Endothelial cell (in vitro differentiated cells): ENCODE results near the gene IL23A. TPM values are rescaled to one million over a fixed set of nuclear protein-coding genes. Genes with fewer than 3 reads are reported as not detected.

ENCODE experiments used
- DNase-seq: peaks from one replicate; pipeline ENCODE4 v3.0.0; 2021; ENCODE audit warnings: low spot score
- H3K27ac Mint-ChIP-seq: one replicate; pipeline ENCODE4 v1.8.0; 2021; ENCODE audit warnings: mixed read lengths, inconsistent platforms; ENCODE audit not compliant: unreplicated experiment
- H3K27me3 Mint-ChIP-seq: one replicate; pipeline ENCODE4 v1.8.0; 2021; ENCODE audit warnings: mild to moderate bottlenecking, moderate library complexity, mixed read lengths, inconsistent platforms; ENCODE audit not compliant: unreplicated experiment
- H3K36me3 Mint-ChIP-seq: one replicate; pipeline ENCODE4 v1.8.0; 2021; ENCODE audit warnings: mild to moderate bottlenecking, low read depth, mixed read lengths, inconsistent platforms; ENCODE audit not compliant: unreplicated experiment
- H3K4me1 Mint-ChIP-seq: one replicate; pipeline ENCODE4 v1.8.0; 2021; ENCODE audit warnings: mild to moderate bottlenecking, mixed read lengths, inconsistent platforms; ENCODE audit not compliant: unreplicated experiment
- H3K4me3 Mint-ChIP-seq: one replicate; pipeline ENCODE4 v1.8.0; 2021; ENCODE audit warnings: mild to moderate bottlenecking, mixed read lengths, inconsistent platforms; ENCODE audit not compliant: unreplicated experiment
- H3K9me3 Mint-ChIP-seq: one replicate; pipeline ENCODE4 v1.8.0; 2021; ENCODE audit warnings: mixed read lengths, inconsistent platforms; ENCODE audit not compliant: unreplicated experiment
- total RNA-seq: library from RNA; stranded (reverse); fragmentation: NEBNext Ultra II Directional; extraction: Animal tissue kit (Norgen Biotek cat#: 25700); gene quantifications from one replicate; pipeline ENCODE4 v1.2.1, GENCODE V29; 2021; ENCODE audit not compliant: unreplicated experiment
- TF ChIP-seq, protein P1 (sequence below): fragments of 200-600 bp; sonication (generic); IDR thresholded peaks from one replicate; pipeline ENCODE4 v1.5.0; 2021; ENCODE audit warnings: antibody characterized with exemption; ENCODE audit not compliant: unreplicated experiment

IL23A gene
- total RNA-seq, 1 donor from 2014 or later: 0.80 TPM

DNA sequence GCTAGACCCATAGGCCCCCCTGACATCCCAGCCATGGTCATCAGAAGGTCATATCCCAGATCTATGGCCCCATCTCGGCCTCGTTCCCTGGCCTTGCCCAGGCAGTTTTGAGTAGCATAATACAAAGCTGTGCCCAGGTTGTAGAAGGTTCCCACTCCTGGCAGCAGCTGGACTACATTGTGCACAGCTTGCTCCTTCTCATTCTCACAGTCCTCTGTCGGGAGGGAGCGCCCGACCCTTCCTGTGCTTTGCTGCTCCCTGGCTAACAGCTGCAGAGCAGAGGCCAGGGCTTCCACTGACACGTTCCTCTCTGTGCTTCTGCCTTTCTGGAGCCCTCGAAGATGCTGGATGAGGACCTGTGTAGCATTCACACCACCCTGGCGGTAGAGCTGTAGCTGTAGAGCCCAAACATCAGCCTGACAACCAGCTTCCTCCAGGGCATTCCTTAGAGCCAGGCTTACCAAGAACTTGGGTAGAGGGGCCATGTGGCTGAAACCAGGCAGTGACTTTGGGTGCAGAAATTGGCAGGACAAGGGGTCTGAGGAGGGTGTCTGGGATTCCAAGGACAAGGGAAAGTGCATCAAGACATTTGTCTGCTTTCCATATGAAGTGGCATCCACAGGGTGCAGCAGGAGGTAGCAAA is 22.9 kb downstream of the IL23A start:
- TF ChIP-seq, protein P1, sequence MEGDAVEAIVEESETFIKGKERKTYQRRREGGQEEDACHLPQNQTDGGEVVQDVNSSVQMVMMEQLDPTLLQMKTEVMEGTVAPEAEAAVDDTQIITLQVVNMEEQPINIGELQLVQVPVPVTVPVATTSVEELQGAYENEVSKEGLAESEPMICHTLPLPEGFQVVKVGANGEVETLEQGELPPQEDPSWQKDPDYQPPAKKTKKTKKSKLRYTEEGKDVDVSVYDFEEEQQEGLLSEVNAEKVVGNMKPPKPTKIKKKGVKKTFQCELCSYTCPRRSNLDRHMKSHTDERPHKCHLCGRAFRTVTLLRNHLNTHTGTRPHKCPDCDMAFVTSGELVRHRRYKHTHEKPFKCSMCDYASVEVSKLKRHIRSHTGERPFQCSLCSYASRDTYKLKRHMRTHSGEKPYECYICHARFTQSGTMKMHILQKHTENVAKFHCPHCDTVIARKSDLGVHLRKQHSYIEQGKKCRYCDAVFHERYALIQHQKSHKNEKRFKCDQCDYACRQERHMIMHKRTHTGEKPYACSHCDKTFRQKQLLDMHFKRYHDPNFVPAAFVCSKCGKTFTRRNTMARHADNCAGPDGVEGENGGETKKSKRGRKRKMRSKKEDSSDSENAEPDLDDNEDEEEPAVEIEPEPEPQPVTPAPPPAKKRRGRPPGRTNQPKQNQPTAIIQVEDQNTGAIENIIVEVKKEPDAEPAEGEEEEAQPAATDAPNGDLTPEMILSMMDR: no peak
- DNase-seq: no peak
- no peak overlapping the region for H3K27ac Mint-ChIP-seq

DNA sequence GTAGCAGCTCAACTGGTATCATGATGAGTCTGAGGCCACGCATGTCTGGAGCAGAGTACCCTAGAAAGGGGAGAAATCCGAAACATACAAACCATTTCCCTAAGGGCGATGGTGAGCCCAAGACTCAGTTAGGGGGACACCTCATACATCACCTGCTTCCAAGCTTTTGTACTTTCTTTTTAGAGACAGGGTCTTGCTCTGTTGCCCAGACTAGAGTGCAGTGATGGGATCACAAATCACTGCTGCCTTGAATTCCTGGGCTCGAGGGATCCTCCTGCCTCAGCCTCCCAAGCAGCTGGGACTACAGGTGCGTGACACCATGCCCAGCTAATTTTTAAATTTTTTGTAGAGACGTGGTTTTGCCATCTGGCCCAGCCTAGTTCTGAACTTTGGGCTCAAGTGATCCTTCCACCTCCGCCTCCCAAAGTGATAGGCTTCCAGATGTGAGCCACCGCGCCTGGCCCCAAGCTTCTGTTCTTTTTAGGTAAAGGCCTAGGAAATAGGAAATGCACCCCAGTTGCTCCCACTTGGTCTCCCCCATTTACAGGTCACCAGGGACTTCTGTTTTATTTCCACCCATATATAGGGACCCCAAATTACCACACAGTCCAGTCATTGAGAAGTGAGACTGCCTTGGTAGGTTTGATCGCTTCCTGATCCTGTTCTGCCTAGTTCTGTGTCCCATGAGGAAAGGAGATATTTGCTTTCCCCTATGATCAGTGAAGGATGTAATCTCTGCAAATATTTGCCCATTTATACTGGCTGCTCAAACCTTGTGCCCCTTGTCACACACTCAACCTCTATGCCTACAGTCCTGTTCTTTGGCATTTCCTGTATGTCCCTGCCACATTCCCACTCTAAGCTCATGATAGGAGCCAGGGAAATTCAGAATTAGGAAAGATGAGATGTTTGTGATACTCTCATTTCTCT is 23.7 kb downstream of the IL23A start, which contains the start of gene APOF:
TSS of gene APOF (minus strand) at position 728 of the 930 bp plus-strand sequence. CDS start at position 616, 112 bp downstream.
- H3K27me3 Mint-ChIP-seq: peaks cover 4% of the 10 kb centered on the region
- H3K9me3 Mint-ChIP-seq: no peaks in the 10 kb centered on the region
- peak within 1 kb of the TSS; percentile 95 for H3K4me3 Mint-ChIP-seq
- no peak within 1 kb of the TSS for H3K27ac Mint-ChIP-seq
- TF ChIP-seq, protein P1: no peak
- DNase-seq: no peak
- no peaks in the 10 kb centered on the region for H3K36me3 Mint-ChIP-seq
- peaks cover 9% of the 10 kb centered on the region for H3K4me1 Mint-ChIP-seq

More for the DNA sequence above, 22.9 kb downstream of the IL23A start:
- H3K9me3 Mint-ChIP-seq: no peaks in the 10 kb centered on the region
- H3K4me3 Mint-ChIP-seq: peak overlapping the region; percentile 95
- H3K4me1 Mint-ChIP-seq: peaks cover 9% of the 10 kb centered on the region
- peaks cover 4% of the 10 kb centered on the region for H3K27me3 Mint-ChIP-seq
- no peaks in the 10 kb centered on the region for H3K36me3 Mint-ChIP-seq

DNA sequence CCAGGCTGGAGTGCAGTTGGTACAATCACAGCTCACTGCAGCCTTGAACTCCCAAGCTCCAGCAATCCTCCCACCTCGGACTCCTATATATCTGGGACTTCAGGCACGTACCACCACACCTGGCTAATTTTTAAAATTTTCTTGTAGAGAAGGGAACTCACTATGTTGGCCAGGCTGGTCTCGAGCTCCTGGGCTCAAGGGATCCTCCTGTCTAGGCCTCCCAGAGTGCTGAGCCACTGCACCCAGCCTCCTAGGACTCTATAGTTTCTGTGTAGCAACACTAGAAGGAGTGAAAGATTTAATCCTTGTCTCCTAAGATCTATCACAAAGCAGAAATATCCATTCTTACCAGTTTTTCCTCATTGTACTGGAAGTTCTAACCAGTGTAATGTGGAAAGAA is 28.3 kb downstream of the IL23A start:
- no peak for DNase-seq
- H3K27ac Mint-ChIP-seq: no peak overlapping the region
- H3K27me3 Mint-ChIP-seq: no peaks in the 10 kb centered on the region
- no peaks in the 10 kb centered on the region for H3K9me3 Mint-ChIP-seq
- no peak overlapping the region for H3K4me3 Mint-ChIP-seq
- H3K36me3 Mint-ChIP-seq: no peaks in the 10 kb centered on the region
- no peaks in the 10 kb centered on the region for H3K4me1 Mint-ChIP-seq
- TF ChIP-seq, protein P1: no peak

DNA sequence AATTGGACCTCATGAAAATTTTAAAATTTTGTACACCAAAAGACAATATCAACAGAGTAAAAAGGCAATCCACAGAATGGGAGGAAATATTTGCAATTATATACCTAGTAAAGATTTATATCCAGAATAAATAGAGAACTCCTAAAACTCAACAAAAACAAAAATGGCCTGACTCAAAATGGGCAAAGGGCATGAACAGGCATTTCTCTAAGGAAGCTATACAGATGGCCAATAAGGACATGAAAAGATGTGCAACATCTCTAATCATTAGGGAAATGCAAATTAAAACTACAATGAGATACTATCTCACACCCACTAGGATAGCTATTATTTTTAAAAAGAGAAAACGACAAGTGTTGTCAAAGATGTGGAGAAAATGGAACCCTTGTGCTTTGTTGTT is 34.8 kb downstream of the IL23A start:
- no peaks in the 10 kb centered on the region for H3K36me3 Mint-ChIP-seq
- no peaks in the 10 kb centered on the region for H3K9me3 Mint-ChIP-seq
- no peak for DNase-seq
- TF ChIP-seq, protein P1: no peak
- no peak overlapping the region for H3K4me3 Mint-ChIP-seq
- H3K27ac Mint-ChIP-seq: no peak overlapping the region
- no peaks in the 10 kb centered on the region for H3K27me3 Mint-ChIP-seq
- H3K4me1 Mint-ChIP-seq: peaks cover 9% of the 10 kb centered on the region
